ENCODE data around the gene TNK2. TPM values are rescaled to one million over a fixed set of nuclear protein-coding genes. Genes with fewer than 3 reads are reported as not detected.

The TNK2 gene
- total and polyA plus RNA-seq, 2 of the 8 experiments (the other 6 are each of a cell fraction or from before 2014, with no cell fraction given), result 10.4 to 33.9 TPM

DNA sequence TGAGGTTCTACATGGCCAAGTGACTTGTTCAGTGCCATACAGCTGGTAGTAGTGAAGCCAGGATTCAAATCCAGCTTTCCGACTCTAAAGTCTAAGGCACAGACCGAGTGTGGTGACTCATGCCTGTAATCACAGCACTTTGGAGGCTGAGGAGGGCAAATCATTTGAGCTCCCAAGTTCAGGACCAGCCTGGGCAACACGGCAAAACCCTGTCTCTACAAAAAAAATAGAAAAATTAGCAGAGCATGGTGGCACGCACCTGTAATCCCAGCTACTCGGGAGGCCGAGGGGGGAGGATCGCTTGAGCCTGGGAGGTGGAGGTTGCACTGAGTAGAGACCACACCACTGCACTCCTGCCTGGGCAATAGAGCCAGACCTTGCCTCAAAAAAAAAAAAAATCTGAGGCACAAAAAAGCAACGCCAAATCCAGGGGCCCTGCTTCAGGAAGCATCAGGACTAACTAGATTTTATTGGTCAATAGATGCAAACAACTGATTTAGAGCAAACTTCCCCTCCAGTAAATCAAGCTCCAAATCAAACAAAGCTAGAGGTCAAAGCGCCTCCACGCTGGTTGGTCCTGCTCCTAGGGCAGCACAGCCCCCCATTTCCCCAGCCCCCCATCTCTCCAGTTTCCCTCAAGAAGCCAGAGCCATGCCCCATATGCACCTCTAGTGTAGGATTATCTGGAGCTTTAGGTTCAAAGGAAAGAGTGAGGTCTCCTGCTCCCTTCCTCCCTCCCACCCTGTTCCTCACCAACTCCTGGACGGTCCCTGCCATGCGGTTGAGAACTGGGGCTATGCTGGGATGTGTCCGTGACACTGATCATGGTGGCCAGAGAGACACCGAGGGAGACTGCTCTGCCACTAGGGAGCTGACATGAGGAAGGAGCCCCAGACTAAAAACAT lies 2.9 kb upstream of the TNK2 start (continued):
- no peak for TF ChIP-seq CHD7 (IDR thresholded peaks at IDR 0.05; ENCODE audit: insufficient replicate concordance, low read length)
- no peak for TF ChIP-seq SRF (IDR thresholded peaks at IDR 0.05; ENCODE audit: low read depth, low read length)
